ENCODE measurements around the gene TDRD12.
"Not testable (repeated sequence)": the region's sequence is repeated elsewhere in the genome, so short reads cannot be mapped to it uniquely, and the experiment has no call there.

TDRD12 gene

DNA sequence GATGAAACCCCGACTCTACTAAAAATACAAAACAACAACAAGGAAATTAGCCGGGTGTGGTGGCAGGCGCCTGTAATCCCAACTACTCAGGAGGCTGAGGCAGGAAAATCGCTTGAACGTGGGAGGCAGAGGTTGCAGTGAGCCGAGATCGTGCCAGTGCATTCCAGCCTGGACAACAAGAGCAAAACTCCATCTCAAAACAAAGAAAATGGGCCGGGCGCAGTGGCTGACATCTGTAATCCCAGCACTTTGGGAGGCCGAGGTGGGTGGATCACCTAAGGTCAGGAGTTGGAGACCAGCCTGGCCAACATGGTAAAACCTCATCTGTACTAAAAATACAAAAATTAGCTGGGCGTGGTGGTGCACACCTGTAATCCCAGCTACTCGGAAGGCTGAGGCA is 112.5 kb downstream of the TDRD12 start:
- not testable (repeated sequence) for DNase-seq (ENCODE audit: low read depth)

DNA sequence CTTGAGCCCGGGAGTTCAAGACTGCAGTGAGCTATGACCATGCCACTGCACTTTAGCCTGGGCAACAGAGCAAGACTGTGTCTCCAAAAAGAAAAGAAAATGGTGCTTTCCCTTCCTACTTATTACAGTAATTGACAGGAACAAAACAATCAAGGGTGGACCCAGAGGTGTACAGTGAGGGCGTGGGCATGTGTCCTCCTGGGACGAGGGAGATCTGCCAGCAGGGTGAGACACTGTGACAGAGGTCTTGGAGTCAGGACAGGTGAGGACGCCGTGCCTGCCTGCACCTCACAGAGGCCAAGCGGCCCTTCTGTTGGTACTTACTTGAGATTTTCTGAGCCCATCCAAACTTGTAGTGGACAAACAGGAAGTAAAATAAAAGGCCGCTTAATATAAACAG is 113.3 kb downstream of the TDRD12 start:
- DNase-seq (ENCODE audit: low read depth) = not testable (repeated sequence)

DNA sequence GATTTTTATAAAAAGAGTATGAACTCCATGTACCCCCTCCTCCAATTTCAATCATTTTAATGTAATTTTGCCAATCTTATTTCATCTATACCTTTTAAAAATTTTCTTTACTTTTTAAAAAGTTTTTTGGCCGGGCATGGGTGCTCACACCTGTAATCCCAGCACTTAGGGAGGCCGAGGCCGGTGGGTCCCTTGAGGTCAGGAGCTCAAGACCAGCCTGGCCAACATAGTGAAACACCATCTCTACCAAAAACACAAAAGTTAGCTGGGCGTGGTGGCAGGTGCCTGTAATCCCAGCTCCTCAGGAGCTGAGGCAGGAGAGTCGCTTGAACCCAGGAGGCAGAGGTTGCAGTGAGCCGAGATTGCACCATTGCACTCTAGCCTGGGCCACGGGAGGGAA is 113.8 kb downstream of the TDRD12 start:
- not testable (repeated sequence) for DNase-seq (ENCODE audit: low read depth)

DNA sequence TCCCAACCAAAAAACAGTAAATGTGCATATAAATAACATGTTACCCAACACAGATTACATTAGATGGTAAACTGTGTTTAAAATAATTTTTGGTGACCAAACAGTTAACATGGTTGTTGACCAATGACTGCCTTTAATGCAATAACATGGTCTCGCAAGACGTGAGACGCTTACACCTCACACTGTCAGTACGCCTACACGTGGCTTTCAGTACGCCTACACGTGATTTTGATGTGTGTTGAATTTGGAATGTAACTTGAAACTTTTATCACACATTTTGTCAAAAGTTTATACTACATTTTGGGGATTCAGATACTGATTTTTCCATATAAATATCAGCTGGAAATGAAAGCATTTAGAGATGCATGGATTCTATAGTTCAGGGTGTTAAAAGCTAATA is 118.0 kb downstream of the TDRD12 start:
- DNase-seq (ENCODE audit: low read depth) = no peak

DNA sequence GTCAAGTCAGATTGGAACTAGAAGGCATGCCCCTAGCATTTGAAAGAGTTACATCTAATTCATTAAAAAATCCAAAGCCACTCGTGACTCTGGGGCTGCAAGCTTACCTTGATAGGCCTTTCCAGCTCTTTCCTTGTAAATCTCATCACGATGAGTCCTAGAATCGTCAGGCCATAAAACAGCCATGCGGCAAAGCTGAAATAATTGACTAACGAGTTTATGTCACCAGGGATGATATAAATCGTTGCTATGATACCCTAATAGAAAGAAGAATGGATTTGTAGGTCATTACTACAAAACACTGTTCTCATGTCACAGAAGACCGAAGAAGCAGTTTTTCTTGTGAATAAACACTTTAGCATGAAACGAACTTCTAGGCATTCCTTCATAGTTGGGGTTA is 122.5 kb downstream of the TDRD12 start:
- DNase-seq (ENCODE audit: low read depth) = no peak

DNA sequence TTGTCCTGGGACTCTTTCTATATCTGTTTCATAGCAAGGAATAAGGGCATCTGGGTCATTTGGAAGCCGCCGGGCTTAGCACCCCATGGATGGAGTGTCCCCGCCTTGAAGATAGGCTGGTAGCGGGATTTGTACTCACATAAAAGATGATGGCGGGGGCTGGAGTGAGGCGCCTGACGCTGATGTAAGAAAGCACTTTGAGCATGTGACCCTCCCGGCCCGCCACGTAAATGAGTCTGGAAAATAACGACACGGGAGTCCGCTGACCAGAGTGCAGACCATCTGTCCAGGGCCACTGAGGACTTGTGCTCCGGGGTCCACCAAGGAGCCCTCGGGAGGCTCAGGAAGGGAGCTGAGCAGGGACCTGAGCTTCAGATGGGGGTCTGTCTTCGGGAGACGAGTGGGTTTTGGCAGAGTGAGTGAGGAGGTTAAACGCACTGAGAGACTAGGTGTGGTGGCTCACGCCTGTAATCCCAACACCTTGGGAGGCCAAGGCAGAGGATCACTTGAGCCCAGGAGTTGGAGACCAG is 124.2 kb downstream of the TDRD12 start:
- DNase-seq (ENCODE audit: low read depth) = no peak

DNA sequence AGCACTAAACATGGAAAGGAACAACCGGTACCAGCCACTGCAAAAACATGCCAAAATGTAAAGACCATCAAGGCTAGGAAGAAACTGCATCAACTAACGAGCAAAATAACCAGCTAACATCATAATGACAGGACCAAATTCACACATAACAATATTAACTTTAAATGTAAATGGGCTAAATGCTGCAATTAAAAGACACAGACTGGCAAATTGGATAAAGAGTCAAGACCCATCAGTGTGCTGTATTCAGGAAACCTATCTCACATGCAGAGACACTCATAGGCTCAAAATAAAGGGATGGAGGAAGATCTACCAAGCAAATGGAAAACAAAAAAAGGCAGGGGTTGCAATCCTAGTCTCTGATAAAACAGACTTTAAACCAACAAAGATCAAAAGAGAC is 128.5 kb downstream of the TDRD12 start:
- not testable (repeated sequence) for DNase-seq (ENCODE audit: low read depth)

DNA sequence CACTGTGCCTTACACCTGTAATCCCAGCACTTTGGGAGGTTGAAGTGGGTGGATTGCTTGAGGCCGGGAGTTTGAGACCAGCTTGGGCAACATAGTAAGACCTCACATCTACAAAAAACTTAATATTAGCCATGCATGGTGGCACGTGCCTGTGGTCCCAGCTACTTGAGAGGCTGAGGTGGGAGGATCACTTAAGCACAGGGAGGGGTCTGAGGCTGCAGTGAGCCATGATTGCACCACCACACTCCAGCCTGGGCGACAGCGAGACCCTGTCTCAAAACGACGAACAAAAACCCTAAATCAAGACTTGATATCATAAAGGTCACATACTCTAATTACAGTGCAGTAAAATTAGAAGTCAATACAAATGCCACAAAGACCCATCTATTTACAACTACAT is 132.6 kb downstream of the TDRD12 start:
- DNase-seq (ENCODE audit: low read depth) = no peak

DNA sequence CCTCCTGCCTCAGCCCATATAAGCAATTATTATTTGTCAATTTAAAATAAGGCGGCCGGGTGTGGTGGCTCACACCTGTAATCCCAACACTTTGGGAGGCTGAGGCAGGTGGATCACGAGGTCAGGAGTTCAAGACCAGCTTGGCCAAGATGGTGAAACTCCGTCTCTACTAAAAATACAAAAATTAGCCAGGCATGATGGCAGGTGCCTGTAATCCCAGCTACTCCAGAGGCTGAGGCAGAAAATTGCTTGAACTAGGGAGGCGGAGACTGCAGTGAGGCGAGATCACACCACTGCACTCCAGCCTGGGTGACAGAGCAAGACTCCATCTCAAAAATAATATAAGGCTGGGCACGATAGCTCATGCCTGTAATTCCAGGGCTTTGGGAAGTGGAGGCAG is 137.3 kb downstream of the TDRD12 start:
- DNase-seq (ENCODE audit: low read depth) = not testable (repeated sequence)

DNA sequence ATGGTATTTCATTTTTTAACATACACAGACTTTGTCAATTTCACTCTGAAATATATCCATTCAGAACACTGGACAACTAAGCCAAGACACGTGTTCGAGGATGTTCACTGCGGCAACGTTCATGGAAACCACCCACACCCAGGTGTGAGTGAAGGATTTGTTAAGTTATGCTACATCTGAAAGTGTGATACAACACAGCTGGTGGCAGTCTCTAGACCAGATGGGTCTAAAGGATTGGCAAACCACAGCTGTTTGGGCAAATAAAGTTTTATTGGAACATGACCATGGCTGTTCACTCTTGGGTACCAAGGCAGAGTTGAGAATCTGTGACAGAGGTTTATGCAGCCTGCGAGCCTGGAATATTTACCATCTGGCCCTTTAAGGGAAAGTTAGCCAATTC is 138.0 kb downstream of the TDRD12 start:
- no peak for DNase-seq (ENCODE audit: low read depth)

DNA sequence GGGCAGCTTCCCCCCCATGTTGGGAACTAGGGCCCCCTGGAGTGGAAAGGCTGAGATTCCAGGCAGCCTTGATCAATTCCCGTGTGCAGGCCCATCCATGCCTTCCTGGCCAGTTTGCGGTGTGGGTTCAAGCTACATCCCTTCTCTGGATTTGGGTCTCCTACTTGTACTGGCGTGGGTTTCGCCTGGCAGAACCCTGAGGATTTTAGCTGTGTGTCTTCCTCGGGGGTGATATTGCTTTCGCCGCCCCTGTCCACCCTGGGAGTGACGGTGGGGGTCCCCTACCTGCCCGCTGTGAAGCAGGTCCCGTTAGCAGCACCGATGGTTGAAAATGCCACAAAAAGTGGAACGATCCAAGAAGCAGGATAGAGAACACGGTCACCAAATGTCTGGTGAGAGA is 138.6 kb downstream of the TDRD12 start:
- DNase-seq (ENCODE audit: low read depth) = no peak

DNA sequence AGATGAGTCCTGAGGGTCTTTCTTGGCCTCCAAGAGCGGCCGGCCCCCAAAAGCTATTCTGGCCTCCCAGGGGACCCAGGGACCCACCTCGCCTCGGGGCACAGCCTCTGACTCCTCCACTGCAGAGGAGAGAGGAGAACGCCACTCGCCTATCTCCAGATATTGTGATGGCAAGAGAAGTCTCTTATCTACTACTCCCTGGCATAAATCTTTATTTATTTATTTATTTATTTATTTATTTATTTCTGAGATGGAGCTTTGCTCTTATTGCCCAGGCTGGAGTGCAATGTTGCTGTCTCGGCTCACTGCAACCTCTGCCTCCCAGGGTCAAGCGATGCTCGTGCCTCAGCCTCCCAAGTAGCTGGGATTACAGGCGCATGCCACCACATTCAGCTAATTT is 139.0 kb downstream of the TDRD12 start:
- no peak for DNase-seq (ENCODE audit: low read depth)

DNA sequence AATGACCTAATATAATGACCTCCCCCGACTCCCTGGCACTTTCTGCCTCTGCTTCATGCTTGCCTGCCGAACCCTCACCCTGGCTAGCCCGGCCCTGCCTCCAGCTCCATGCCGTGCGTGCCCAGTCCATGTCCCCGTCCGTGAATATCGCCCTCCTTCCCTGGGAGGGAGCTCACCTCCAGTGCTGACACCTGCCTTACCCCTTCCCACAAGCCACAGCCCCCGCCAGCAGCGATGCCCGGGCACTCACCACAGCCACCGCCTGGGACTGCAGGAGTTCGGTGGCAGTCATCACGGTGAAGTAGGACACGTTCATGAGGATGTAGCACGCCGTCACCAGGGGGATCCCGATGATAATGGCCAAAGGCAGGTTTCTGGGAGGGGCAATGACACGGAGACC is 140.0 kb downstream of the TDRD12 start:
- DNase-seq (ENCODE audit: low read depth) = no peak

DNA sequence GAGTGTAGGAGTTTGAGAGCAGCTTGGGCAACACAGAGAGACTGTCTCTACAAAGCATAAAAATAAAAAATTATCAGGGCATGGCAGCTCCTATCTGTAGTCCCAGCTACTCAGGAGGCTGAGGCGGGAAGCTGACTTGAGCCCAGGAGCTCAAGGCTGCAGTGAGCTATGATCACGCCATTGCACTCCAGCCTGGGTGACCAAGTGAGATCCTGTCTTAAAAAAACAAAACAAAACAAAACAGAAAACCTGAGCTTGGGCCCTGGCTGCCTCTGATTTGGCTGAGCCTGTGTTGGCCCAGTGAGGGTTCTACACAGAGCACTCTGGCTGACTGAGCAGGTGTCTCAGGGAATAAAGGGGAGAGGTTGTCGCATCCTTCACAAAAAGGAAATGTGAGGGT is 142.0 kb downstream of the TDRD12 start:
- no peak for DNase-seq (ENCODE audit: low read depth)

DNA sequence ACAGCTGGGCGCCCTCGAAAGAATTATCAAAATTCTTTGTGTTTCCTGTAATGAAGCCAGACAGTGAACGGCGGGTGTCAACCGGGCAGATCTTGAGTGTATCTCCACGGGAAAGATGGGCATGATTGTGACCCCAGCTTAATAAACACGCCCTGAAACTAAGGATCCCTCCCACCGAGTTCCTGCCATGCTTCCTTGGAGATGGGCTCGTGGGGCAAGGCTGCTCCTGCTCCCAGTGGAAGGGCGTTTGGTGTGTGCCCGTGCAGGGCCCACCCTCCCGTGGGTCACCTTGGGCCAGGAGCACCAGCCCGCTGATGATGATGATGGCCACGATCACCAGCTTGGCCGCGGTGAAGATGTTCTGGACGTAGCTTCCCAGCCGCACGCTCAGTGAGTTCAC is 142.6 kb downstream of the TDRD12 start:
- no peak for DNase-seq (ENCODE audit: low read depth)

DNA sequence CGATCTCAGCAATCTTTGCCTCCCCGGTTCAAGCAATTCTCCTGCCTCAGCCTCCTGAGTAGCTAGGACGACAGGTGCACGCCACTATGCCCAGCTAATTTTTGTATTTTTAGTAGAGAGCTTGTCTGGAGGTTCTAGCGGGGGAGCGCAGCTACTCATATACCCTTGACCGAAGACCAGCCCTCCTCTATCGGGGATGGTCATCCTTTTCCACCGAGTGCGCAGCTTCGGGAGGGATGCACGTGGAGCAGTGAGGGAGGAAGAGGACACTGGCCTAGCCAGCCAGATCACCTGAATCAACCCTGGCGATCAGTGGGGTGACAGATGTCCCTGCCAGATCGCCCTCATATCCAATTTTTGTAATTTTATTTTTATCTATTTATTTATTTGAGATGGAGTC is 143.2 kb downstream of the TDRD12 start:
- DNase-seq (ENCODE audit: low read depth) = no peak

DNA sequence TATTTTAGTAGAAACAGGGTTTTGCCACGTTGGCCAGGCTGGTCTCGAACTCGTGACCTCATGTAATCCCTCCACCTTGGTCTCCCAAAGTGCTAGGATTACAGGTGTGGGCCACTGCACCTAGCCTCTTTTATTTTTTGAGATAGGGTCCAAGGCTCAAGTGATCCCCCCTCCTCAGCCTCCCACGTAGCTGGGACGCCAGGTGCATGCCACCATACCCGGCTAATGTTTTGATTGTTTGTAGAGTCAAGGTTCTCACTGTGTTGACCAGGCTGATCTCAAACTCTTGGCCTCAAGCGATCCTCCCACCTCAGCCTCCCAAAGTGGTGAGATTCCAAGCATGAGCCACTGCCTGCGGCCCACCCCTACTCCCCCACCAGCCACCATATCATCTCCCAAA is 143.7 kb downstream of the TDRD12 start:
- no peak for DNase-seq (ENCODE audit: low read depth)

DNA sequence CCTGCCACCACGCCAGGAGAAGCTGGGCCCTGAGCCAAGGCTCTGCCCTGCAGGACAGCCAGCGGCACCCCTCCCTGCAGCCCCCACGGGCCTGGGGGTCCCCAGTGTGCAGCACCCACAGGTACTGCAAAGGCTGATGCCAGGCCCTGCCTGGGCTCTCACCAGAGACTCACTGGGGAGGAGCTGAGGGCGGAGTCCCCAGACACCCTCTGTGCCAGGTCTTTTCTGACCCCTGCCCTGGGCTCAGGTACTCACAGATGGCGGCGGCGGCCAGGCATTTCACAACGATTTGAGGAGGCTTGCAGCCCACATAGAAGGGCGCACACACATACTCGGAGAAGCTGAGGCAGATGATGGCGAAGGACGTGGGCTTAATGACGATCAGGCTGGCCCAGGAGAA is 144.3 kb downstream of the TDRD12 start:
- DNase-seq (ENCODE audit: low read depth) = no peak

DNA sequence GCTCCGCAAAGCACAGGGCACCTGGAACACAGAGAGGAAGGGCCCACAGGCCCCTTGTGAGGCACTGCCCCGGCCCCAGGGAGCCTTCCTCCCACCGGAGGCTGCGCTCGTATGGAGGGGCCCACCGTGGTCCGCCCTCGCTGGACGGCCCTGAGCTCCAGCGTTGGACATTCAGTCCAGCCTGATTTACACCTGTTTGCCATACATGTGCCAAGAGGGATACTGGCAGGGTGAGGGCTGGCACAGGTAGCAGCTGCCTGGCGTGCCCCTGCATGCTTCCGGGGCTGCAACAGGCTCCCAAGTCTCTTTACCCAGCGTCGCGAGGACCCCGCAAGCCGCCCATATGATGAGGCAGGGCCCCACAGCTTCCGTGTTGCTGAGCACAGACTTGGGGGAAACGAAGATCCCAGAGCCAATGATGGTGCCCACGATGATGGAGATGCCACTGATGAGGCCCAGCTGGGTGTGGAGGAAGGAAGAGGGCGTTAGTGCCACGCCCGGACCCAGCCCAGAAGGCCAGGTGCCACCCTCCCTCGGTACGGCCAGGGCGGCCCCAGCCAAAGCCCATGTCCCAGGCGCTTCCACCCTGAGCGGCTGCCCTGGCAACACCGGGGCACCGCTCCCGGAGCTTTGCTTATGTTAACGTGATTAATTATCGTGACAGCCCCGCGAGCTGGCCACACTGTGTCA is 144.9 kb downstream of the TDRD12 start:
- no peak for DNase-seq (ENCODE audit: low read depth)

DNA sequence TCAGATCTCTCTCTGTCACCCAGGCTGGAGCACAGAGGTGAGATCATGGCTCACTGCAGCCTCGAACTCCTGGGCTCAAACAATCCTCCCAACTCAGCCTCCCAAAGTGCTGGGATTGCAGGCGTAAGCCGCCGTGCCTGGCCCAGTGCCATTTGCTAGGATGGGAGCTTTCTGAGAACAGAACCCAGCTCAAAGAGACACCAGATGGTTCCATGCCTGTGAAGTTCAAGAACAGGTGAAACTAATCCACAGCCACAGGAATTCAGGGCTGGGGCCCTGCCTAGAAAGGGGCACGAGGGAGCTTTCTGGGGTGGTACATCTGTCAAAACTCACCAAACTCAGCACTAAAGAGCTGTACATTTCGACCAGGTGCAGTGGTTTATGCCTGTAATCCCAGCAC is 145.8 kb downstream of the TDRD12 start:
- no peak for DNase-seq (ENCODE audit: low read depth)

DNA sequence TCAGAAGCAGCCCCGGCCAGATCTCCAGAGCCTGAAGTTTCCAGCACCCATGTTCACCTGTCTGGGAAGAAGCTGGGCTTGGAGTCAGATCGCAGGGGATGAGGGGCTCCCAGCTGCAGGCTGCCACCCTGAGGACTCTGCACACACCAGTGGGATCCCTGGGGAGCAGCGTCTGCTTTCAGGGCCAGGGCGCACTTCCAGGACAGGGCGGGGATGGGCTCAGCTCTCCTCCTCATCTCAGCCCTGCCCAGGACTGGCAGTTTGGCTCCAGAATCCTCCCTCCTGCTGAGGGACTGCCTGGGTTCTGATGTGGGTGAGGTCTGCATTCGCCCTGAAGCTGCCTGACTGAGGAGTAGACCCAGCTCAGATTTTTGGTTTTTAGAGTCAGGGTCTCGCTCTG is 146.5 kb downstream of the TDRD12 start:
- no peak for DNase-seq (ENCODE audit: low read depth)

DNA sequence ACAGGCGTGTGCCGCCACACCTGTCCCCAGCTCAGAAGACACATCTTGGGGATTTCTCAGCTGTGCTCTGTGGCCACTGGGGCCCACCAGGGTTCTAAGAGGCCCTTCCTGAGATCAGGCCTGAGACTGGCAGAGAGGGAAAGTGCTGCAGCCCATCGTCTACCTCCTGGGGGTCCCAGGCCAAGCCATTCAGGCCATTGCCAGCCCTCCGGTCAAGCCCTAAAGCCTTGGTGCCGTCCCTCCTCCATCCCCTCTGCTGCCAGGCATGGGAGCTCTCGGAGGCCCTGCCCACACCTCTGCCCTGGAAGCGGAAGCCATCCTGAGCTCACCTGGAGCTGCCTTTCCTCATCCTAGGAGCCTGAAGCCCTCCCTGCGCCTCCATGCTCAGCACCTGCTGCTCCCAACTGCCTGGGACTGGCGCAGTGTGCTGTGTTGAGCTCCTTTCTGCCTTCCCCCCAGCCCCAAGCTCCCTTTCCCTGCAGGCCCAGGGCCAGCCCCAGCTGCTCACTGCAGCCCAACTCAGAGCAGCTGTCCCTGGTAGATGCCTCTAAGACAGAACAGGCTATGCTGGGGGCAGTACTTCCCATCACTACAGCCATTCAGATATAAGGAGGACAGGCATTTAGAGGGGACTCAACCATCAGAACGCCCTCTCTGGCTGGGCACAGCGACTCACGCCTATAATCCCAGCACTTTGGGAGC is 147.1 kb downstream of the TDRD12 start:
- no peak for DNase-seq (ENCODE audit: low read depth)

DNA sequence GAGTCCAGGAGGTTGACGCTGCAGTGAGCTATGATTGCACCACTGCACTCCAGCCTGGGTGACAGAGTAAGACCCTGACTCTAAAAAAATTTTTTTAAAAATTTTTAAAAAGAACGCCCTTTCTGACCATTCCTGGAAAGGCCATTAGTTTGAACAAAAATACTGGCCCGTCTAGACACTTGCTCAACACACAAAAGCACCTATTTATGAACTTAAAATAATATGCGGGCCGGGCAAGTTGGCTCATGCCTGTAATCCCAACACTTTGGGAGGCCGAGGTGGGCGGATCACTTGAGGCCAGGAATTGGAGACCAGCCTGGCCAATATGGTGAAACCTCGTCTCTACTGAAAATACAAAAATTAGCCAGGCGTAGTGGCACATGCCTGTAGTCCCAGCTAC is 147.9 kb downstream of the TDRD12 start:
- not testable (repeated sequence) for DNase-seq (ENCODE audit: low read depth)
